GM18499 (cell line): ENCODE measurements around the gene VARS1.
"Not testable (repeated sequence)": the region's sequence is repeated elsewhere in the genome, so short reads cannot be mapped to it uniquely, and the experiment has no call there.

ENCODE experiments used
- ATAC-seq: cut with Tn5 transposase; IDR thresholded peaks from one replicate; pipeline ENCODE4 v1.9.1; 2021; ENCODE audit warnings: moderate number of reproducible peaks; ENCODE audit not compliant: insufficient read depth, unreplicated experiment

VARS1 gene

GRCh38 chr6:31794866-31795615 lies 511 bp downstream of the VARS1 start:
- ATAC-seq = no peak

- ATAC-seq = no peak
Measured at GRCh38 chr6:31794294-31794865, 1.2 kb downstream of the VARS1 start.

GRCh38 chr6:31793927-31794245 lies 1.7 kb downstream of the VARS1 start:
- not testable (repeated sequence) for ATAC-seq

- ATAC-seq = no peak
Measured at GRCh38 chr6:31792761-31793171, 2.8 kb downstream of the VARS1 start.

- no peak for ATAC-seq
Measured at GRCh38 chr6:31792090-31792374, 3.5 kb downstream of the VARS1 start.

GRCh38 chr6:31791324-31792089 lies 4.0 kb downstream of the VARS1 start:
- ATAC-seq = no peak

- ATAC-seq = no peak
Measured at GRCh38 chr6:31785475-31785874, 10.1 kb downstream of the VARS1 start.

GRCh38 chr6:31784098-31784925 lies 11.2 kb downstream of the VARS1 start:
- ATAC-seq = no peak

GRCh38 chr6:31782126-31782855 lies 13.3 kb downstream of the VARS1 start:
- no peak for ATAC-seq

- ATAC-seq = no peak
Measured at GRCh38 chr6:31781244-31782125, 14.1 kb downstream of the VARS1 start.

GRCh38 chr6:31780507-31781243 lies 14.9 kb downstream of the VARS1 start:
- ATAC-seq = no peak

- ATAC-seq = no peak
Measured at GRCh38 chr6:31779908-31780307, 15.6 kb downstream of the VARS1 start.

GRCh38 chr6:31778999-31779885 lies 16.3 kb downstream of the VARS1 start:
- ATAC-seq = no peak

GRCh38 chr6:31778193-31778592 lies 17.4 kb downstream of the VARS1 start:
- no peak for ATAC-seq

GRCh38 chr6:31777667-31778050 lies 17.9 kb downstream of the VARS1 start:
- no peak for ATAC-seq

GRCh38 chr6:31776989-31777666 lies 18.4 kb downstream of the VARS1 start, which contains the start of gene VWA7:
VWA7 (minus strand) TSS chr6:31777328; CDS start chr6:31776779, 549 bp downstream.
- no peak for ATAC-seq

GRCh38 chr6:31776485-31776988 lies 19.0 kb downstream of the VARS1 start:
- no peak for ATAC-seq
